IPS DF 4.7 (cell line): ENCODE results near the gene TEKT1.
"Not testable (repeated sequence)": the region's sequence is repeated elsewhere in the genome, so short reads cannot be mapped to it uniquely, and the experiment has no call there.

Experiments used
- DNase-seq: peaks from one replicate; pipeline ENCODE4 v3.0.0-alpha.2; 2013; ENCODE audit warnings: low spot score; ENCODE audit errors: extremely low read depth

Gene TEKT1

GRCh38 chr17:6831661-6832263 lies at the start of gene TEKT1:
TEKT1 (minus strand) TSS chr17:6831729; CDS start chr17:6830376, 1,353 bp downstream.
- DNase-seq, result peak; percentile 79

GRCh38 chr17:6879221-6879975 lies 47.9 kb upstream of the TEKT1 start:
- not testable (repeated sequence) for DNase-seq

- not testable (repeated sequence) for DNase-seq
Observed at GRCh38 chr17:6875276-6875675, 43.7 kb upstream of the TEKT1 start.

- no peak for DNase-seq
Observed at GRCh38 chr17:6872936-6873335, 41.4 kb upstream of the TEKT1 start.

- DNase-seq, result no peak
Observed at GRCh38 chr17:6870841-6871240, 39.3 kb upstream of the TEKT1 start.

- no peak for DNase-seq
Observed at GRCh38 chr17:6868582-6868981, 37.1 kb upstream of the TEKT1 start.

- DNase-seq, result no peak
Observed at GRCh38 chr17:6867849-6868248, 36.3 kb upstream of the TEKT1 start.

- DNase-seq, result no peak
Observed at GRCh38 chr17:6862825-6863224, 31.3 kb upstream of the TEKT1 start.

- no peak for DNase-seq
Observed at GRCh38 chr17:6862122-6862521, 30.6 kb upstream of the TEKT1 start.

- DNase-seq, result no peak
Observed at GRCh38 chr17:6857904-6858303, 26.4 kb upstream of the TEKT1 start.

GRCh38 chr17:6857336-6857735 lies 25.8 kb upstream of the TEKT1 start:
- no peak for DNase-seq

GRCh38 chr17:6856051-6856450 lies 24.5 kb upstream of the TEKT1 start:
- no peak for DNase-seq

- DNase-seq, result peak; percentile 22
Observed at GRCh38 chr17:6853764-6854442, 22.4 kb upstream of the TEKT1 start.

- DNase-seq, result not testable (repeated sequence)
Observed at GRCh38 chr17:6848545-6849179, 17.1 kb upstream of the TEKT1 start.

- not testable (repeated sequence) for DNase-seq
Observed at GRCh38 chr17:6846138-6846537, 14.6 kb upstream of the TEKT1 start.

GRCh38 chr17:6844406-6844805 lies 12.9 kb upstream of the TEKT1 start:
- DNase-seq, result not testable (repeated sequence)

- no peak for DNase-seq
Observed at GRCh38 chr17:6843241-6843880, 11.8 kb upstream of the TEKT1 start.

GRCh38 chr17:6841769-6842168 lies 10.2 kb upstream of the TEKT1 start:
- DNase-seq, result not testable (repeated sequence)

GRCh38 chr17:6830383-6830986 lies 1.0 kb downstream of the TEKT1 start:
- no peak for DNase-seq

GRCh38 chr17:6823011-6823442 lies 8.5 kb downstream of the TEKT1 start:
- no peak for DNase-seq

- DNase-seq, result no peak
Observed at GRCh38 chr17:6818938-6819337, 12.6 kb downstream of the TEKT1 start.
